Small intestine (tissue), 16 donors: ENCODE measurements around the gene FGD4. TPM values are rescaled to one million over a fixed set of nuclear protein-coding genes. Genes with fewer than 3 reads are reported as not detected.

Experiments used
- DNase-seq, 2 donors: peaks; one replicate each; pipeline versions ENCODE4 v3.0.0 to v3.0.0-alpha.2; 2013
- FAIRE-seq: peaks from 2 replicates; lab custom pipeline; 2012; peaks lifted over from hg19 to GRCh38; lab: Jason Lieb, UNC
- H3K27ac ChIP-seq, 3 donors: one replicate each; pipeline ENCODE4 v1.5.1; 2013; ENCODE audit warnings: low read length in 2 of 3, mild to moderate bottlenecking in 2 of 3, control low read depth in 1 of 3, inconsistent platforms in 1 of 3, low read depth in 1 of 3, moderate library complexity in 1 of 3
- H3K27me3 ChIP-seq, 3 donors: one replicate each; pipeline ENCODE4 v1.6.1; 2013; ENCODE audit warnings: low read length in 3 of 3, inconsistent platforms in 1 of 3; ENCODE audit not compliant: control insufficient read depth in 3 of 3, insufficient read depth in 3 of 3
- H3K36me3 ChIP-seq, 3 donors: one replicate each; pipeline ENCODE4 v1.6.1; 2013; ENCODE audit warnings: low read length in 3 of 3, inconsistent platforms in 1 of 3, low read depth in 1 of 3, mild to moderate bottlenecking in 1 of 3, moderate library complexity in 1 of 3; ENCODE audit not compliant: control insufficient read depth in 3 of 3, insufficient read depth in 2 of 3
- H3K4me1 ChIP-seq, 3 donors: one replicate each; pipeline ENCODE4 v1.6.1; 2013; ENCODE audit warnings: low read length in 2 of 3, inconsistent platforms in 1 of 3, low read depth in 1 of 3, mild to moderate bottlenecking in 1 of 3, moderate library complexity in 1 of 3; ENCODE audit not compliant: control insufficient read depth in 3 of 3, insufficient read depth in 2 of 3
- H3K4me3 ChIP-seq, 3 donors: one replicate each; pipeline ENCODE4 v1.5.1; 2013; ENCODE audit warnings: low read length in 3 of 3, control low read depth in 1 of 3, inconsistent platforms in 1 of 3, low read depth in 1 of 3, mild to moderate bottlenecking in 1 of 3, moderate library complexity in 1 of 3
- H3K9me3 ChIP-seq, 2 donors: one replicate each; pipeline ENCODE4 v1.6.1; 2013; ENCODE audit warnings: low read depth in 1 of 2, low read length in 1 of 2; ENCODE audit not compliant: control insufficient read depth in 2 of 2, insufficient read depth in 1 of 2
- WGBS, 3 donors: extraction: QIAGEN DNeasy Blood & Tissue Kit; methylation state at CpG; one replicate each; pipeline ENCODE4 v1.1.7; 2013; 5-methylcytosine and 5-hydroxymethylcytosine counted together
- long read RNA-seq, 10 donors: transcript quantifications; one replicate each; lab custom pipeline, GENCODE V29; 2026
- polyA plus RNA-seq, 4 donors: library from polyadenylated mRNA; stranded (reverse) in 3 of 4; unstranded in 1 of 4; fragments of 200-250 nt in 3 of 4; fragments of 120-200 nt in 1 of 4; gene quantifications; one replicate each; pipeline versions ENCODE4 v1.2.1 to v1.2.3, GENCODE V29; 2013
- donor health status: healthy with polysubstance abuse.
- donor health status: control.
- donor health status: control.
- donor health status: Bipolar disorder and iron deficiency.
- donor health status: healthy.

FGD4 gene
- 10 to 100 TPM in 3 of 4 donors, 1 to 10 TPM in 1; 8.2 to 21.4 (median 14.2) TPM for polyA plus RNA-seq
- long read RNA-seq, donor 1, full-length matches to known transcripts, result 4 of 4 reads
- long read RNA-seq, donor 1, partial matches to known transcripts, result 0 of 4 reads
- long read RNA-seq, donor 1, other reads (novel, unspliced or antisense), result 0 of 4 reads
- long read RNA-seq, donor 2, full-length matches to known transcripts, result 2 of 2 reads
- long read RNA-seq, donor 2, partial matches to known transcripts, result 0 of 2 reads
- long read RNA-seq, donor 2, other reads (novel, unspliced or antisense), result 0 of 2 reads
- long read RNA-seq, donor 3, partial matches to known transcripts, result 0 of 1 reads
- long read RNA-seq, donor 3, other reads (novel, unspliced or antisense), result 0 of 1 reads
- long read RNA-seq, donor 4, result 0 reads
- long read RNA-seq, donor 5, result 0 reads
- long read RNA-seq, donor 6, partial matches to known transcripts, result 0 of 2 reads
- long read RNA-seq, donor 6, other reads (novel, unspliced or antisense), result 0 of 2 reads
- long read RNA-seq, donor 7, result 0 reads
- long read RNA-seq, donor 8, result 0 reads
- long read RNA-seq, donor 9, result 0 reads
- long read RNA-seq, donor 10, partial matches to known transcripts, result 0 of 2 reads
- long read RNA-seq, donor 10, other reads (novel, unspliced or antisense), result 0 of 2 reads

DNA sequence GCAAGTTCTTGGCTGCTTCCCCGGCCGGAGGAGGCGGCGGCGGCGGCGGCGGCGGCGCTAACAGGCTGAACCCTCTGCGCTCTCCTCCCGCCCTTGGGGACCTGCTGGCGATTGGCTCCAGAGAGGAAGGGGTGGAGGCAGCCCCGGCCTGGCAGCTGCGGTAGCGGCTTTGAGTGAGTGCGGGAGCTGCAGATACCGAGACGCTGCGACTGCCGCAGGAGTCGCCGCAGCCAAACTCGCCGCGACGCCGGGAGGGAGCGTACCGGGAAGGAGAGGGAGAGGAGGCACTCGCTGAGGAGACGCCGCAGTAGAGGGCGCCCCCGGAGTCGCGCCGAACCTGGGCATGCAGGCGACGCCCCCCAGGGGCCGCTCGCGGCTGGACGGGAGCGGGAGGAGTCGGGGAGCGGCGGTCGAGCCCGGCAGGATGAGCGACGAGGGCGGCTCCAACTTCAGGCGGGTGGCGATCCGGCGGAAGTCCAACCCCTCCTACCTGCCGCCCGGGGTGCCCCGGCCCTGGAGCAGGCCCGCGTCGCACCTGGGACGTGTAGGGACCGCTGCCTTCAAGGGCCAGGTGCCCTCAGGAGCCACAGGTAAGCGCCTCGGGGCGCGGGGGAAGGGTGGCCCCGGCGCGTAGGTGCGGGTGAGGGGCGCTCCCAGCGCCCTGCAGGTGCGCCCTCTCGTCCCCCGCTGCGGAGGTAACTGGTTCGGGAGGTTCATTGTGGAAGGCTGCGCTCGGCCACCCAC lies at the start of gene FGD4:
TSS of gene FGD4 (plus strand) at position 189 of the 744 bp plus-strand sequence.
- WGBS, 3 donors, result 0 to 1% (median 1%) methylated on average over 48 to 82 of the region's 82 CpGs
- Histone ChIP-seq H3K27me3 (peaks cover 0 to 2% (median 0%) of the 10 kb centered on the region in 3 donors), H3K4me3 (peak within 1 kb of the TSS; percentile 50 to 80 (median 55)), H3K9me3 (no peaks in the 10 kb centered on the region), H3K4me1 (peaks cover 0 to 8% (median 3%) of the 10 kb centered on the region in 3 donors), H3K36me3 (peaks cover 0 to 3% (median 0%) of the 10 kb centered on the region in 3 donors), H3K27ac (peak within 1 kb of the TSS; percentile 94 to 99 (median 99))
- DNase-seq, result peak; percentile 97
- no peak for FAIRE-seq

- DNase-seq, result no peak
- Histone ChIP-seq H3K4me1 (no peaks in the 10 kb centered on the region), H3K9me3 (no peaks in the 10 kb centered on the region), H3K27ac (no peak overlapping the region), H3K36me3 (no peaks in the 10 kb centered on the region), H3K4me3 (no peak overlapping the region), H3K27me3 (no peaks in the 10 kb centered on the region)
- FAIRE-seq, result no peak
- WGBS, 3 donors, result 77 to 88% (median 82%) methylated on average over 1 of the region's 1 CpG
Observed at GRCh38 chr12:32353540-32353939, 45.8 kb upstream of the FGD4 start.

- H3K4me1 ChIP-seq, result no peaks in the 10 kb centered on the region
- DNase-seq (no peak), FAIRE-seq (no peak)
- no peaks in the 10 kb centered on the region for H3K27me3 ChIP-seq
- no peak overlapping the region for H3K4me3 ChIP-seq
- no peak overlapping the region for H3K27ac ChIP-seq
- H3K9me3 ChIP-seq, result no peaks in the 10 kb centered on the region
- H3K36me3 ChIP-seq, result peaks cover 0 to 4% (median 0%) of the 10 kb centered on the region in 3 donors
- 94 to 96% (median 94%) methylated on average over 8 of the region's 8 CpGs for WGBS, 3 donors
Observed at GRCh38 chr12:32357601-32358249, 41.6 kb upstream of the FGD4 start.

DNA sequence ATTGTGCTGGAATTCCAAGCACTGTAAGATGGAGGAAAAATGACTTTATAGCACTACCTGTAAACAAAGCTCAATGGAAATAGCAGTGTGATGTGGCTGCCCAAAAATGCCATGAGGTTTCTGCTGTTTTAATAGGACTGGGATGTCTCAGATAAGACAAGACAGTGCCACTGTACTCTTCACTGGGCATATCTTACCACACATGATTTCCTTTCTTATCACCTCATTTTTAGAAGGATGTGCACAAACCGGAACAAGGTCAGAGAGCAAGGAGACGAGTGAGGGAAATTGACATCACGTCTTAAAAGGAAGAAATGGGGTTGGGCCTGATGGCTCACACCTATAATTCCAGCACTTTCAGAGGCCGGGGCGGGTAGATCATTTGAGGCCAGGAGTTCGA lies 38.4 kb upstream of the FGD4 start:
- FAIRE-seq, result no peak
- no peaks in the 10 kb centered on the region for H3K9me3 ChIP-seq
- no peak overlapping the region for H3K4me3 ChIP-seq
- 86 to 91% (median 87%) methylated on average over 6 of the region's 6 CpGs for WGBS, 3 donors
- no peak for DNase-seq
- H3K36me3 ChIP-seq, result peaks cover 0 to 4% (median 0%) of the 10 kb centered on the region in 3 donors
- peaks cover 0 to 4% (median 0%) of the 10 kb centered on the region in 3 donors for H3K4me1 ChIP-seq
- H3K27ac ChIP-seq, result no peak overlapping the region
- H3K27me3 ChIP-seq, result no peaks in the 10 kb centered on the region

GRCh38 chr12:32362892-32363291 lies 36.5 kb upstream of the FGD4 start:
- 80 to 89% (median 82%) methylated on average over 3 of the region's 3 CpGs for WGBS, 3 donors
- peaks cover 0 to 4% (median 0%) of the 10 kb centered on the region in 3 donors for H3K36me3 ChIP-seq
- no peaks in the 10 kb centered on the region for H3K9me3 ChIP-seq
- H3K27ac ChIP-seq, result no peak overlapping the region
- FAIRE-seq (no peak), DNase-seq (no peak)
- H3K4me1 ChIP-seq, result peaks cover 0 to 8% (median 0%) of the 10 kb centered on the region in 3 donors
- no peaks in the 10 kb centered on the region for H3K27me3 ChIP-seq
- no peak overlapping the region for H3K4me3 ChIP-seq

DNA sequence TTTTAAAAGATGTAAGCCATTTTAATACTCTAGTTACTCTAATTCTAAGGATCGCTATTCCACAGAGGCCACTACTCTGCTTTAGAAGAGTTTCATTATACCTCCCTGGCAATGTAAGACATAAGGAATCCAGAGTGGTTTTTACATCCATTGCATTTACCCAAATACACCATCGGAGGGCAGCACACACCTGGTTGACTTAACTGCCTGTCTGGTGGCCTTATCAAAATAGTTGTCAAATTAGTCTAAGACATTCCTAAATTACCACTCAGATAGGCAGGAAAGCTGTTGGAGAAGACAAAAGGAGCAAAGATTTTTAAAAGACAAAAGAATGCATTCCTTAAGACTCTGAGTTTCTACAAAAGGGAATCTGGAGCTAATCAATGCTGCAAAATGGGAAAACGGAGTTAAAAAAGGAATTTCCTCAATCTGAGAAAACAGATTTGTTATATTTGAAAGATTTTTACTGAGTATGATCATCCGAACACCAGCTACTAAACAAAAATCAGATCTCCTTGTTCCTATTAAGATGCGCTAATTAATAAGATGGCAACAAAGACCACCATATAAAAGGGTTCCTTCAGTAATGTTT lies 33.8 kb upstream of the FGD4 start:
- peaks cover 0 to 8% (median 0%) of the 10 kb centered on the region in 3 donors for H3K4me1 ChIP-seq
- no peaks in the 10 kb centered on the region for H3K9me3 ChIP-seq

DNA sequence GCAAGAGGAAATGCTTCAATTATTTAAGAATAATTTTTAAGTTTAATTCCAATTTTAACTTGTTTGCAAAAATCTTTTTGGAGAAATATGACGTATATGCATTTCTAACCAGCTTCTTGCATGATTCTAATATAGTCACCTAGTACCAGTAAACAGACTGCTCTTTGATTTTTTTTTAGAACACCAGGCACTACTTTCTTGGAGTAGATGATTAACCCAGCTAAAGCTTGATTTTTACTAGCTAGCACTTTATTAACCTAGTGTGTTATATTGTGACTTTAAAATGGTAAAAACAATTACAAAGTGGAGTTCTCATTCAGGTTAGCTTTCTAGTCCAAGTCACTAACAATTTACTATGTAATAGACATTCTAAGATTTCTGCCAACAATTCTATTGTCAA lies 32.6 kb upstream of the FGD4 start:
- 17 to 61% (median 37%) methylated on average over 1 of the region's 1 CpG for WGBS, 3 donors
- peak; percentile 49 to 56 for DNase-seq
- no peak for FAIRE-seq

More for the DNA sequence above, 33.8 kb upstream of the FGD4 start:
- no peak overlapping the region for H3K4me3 ChIP-seq
- 42 to 54% (median 46%) methylated on average over 5 of the region's 5 CpGs for WGBS, 3 donors
- FAIRE-seq (no peak), DNase-seq (peak; percentile 80 to 82)
- no peaks in the 10 kb centered on the region for H3K27me3 ChIP-seq
- H3K36me3 ChIP-seq, result peaks cover 0 to 4% (median 0%) of the 10 kb centered on the region in 3 donors
- H3K27ac ChIP-seq, result no peak overlapping the region

More for the DNA sequence above, 32.6 kb upstream of the FGD4 start:
- Histone ChIP-seq H3K36me3 (peaks cover 0 to 2% (median 0%) of the 10 kb centered on the region in 3 donors), H3K4me1 (peaks cover 0 to 8% (median 0%) of the 10 kb centered on the region in 3 donors), H3K27me3 (no peaks in the 10 kb centered on the region), H3K4me3 (no peak overlapping the region), H3K9me3 (no peaks in the 10 kb centered on the region), H3K27ac (no peak overlapping the region)
